Keratinocyte (primary cell): ENCODE measurements around the gene AARS2. TPM values are rescaled to one million over a fixed set of nuclear protein-coding genes. Genes with fewer than 3 reads are reported as not detected.

Experiments used
- DNase-seq: peaks from one replicate; pipeline ENCODE4 v3.0.0-alpha.2; 2011; ENCODE audit warnings: low read depth, missing footprints, low spot score
- FAIRE-seq: peaks from 2 replicates; lab custom pipeline; 2011; peaks lifted over from hg19 to GRCh38; lab: Jason Lieb, UNC
- H2AFZ ChIP-seq: 2 replicates; pipeline ENCODE4 v1.6.0; 2012; ENCODE audit warnings: low read length, control low read depth, inconsistent platforms; ENCODE audit not compliant: control insufficient read depth
- H3K27ac ChIP-seq: 2 replicates; pipeline ENCODE4 v1.5.1; 2011; ENCODE audit warnings: low read length; ENCODE audit not compliant: control insufficient read depth, insufficient read depth
- H3K27me3 ChIP-seq: 3 replicates; pipeline ENCODE4 v1.6.0; 2011; ENCODE audit warnings: low read length; ENCODE audit not compliant: control insufficient read depth, insufficient read depth; ENCODE audit errors: extremely low read depth
- H3K36me3 ChIP-seq, 2 experiments: 2 replicates in 1 of 2; 3 replicates in 1 of 2; pipeline ENCODE4 v1.5.1; 2011; ENCODE audit warnings: low read length in 2 of 2, mild to moderate bottlenecking in 1 of 2; ENCODE audit not compliant: control insufficient read depth in 2 of 2, insufficient read depth in 2 of 2; ENCODE audit errors: extremely low read depth in 1 of 2
- H3K4me1 ChIP-seq: 3 replicates; pipeline ENCODE4 v1.5.1; 2011; ENCODE audit warnings: low read length; ENCODE audit not compliant: control insufficient read depth, insufficient read depth; ENCODE audit errors: extremely low read depth
- H3K4me2 ChIP-seq: 3 replicates; pipeline ENCODE4 v1.6.0; 2011; ENCODE audit warnings: low read depth, low read length; ENCODE audit not compliant: control insufficient read depth, insufficient read depth; ENCODE audit errors: extremely low read depth
- H3K4me3 ChIP-seq, 3 experiments: fragments of 200-600 bp in 1 of 3; sonication (generic) in 1 of 3; 2 replicates in 2 of 3; 3 replicates in 1 of 3; pipeline ENCODE4 v1.5.1; 2011 to 2016; ENCODE audit warnings: low read length in 3 of 3, mild to moderate bottlenecking in 3 of 3, control low read depth in 2 of 3, inconsistent platforms in 1 of 3, low read depth in 1 of 3, mixed read lengths in 1 of 3, mixed run types in 1 of 3, moderate library complexity in 1 of 3; ENCODE audit not compliant: control insufficient read depth in 2 of 3, insufficient read depth in 2 of 3; ENCODE audit errors: extremely low read depth in 1 of 3
- H3K79me2 ChIP-seq: 2 replicates; pipeline ENCODE4 v1.6.0; 2012; ENCODE audit warnings: low read length; ENCODE audit not compliant: control insufficient read depth, insufficient read depth
- H3K9ac ChIP-seq: 3 replicates; pipeline ENCODE4 v1.6.0; 2011; ENCODE audit warnings: low read length; ENCODE audit not compliant: control insufficient read depth, insufficient read depth; ENCODE audit errors: extremely low read depth
- H3K9me1 ChIP-seq: 3 replicates; pipeline ENCODE4 v1.6.0; 2011; ENCODE audit warnings: low read length; ENCODE audit not compliant: control insufficient read depth, insufficient read depth; ENCODE audit errors: extremely low read depth
- H3K9me3 ChIP-seq: 2 replicates; pipeline ENCODE4 v1.5.1; 2012; ENCODE audit warnings: low read depth, low read length; ENCODE audit not compliant: control insufficient read depth
- H4K20me1 ChIP-seq: 3 replicates; pipeline ENCODE4 v1.6.0; 2011; ENCODE audit warnings: low read length; ENCODE audit not compliant: control insufficient read depth, insufficient read depth; ENCODE audit errors: extremely low read depth
- CTCF ChIP-seq, 3 experiments: IDR thresholded peaks in 1 of 3; conservative IDR thresholded peaks in 1 of 3; optimal IDR thresholded peaks in 1 of 3; 2 replicates in 2 of 3; 3 replicates in 1 of 3; pipeline versions ENCODE3 to v1.5.1; 2011; ENCODE audit warnings: low read length in 3 of 3, mild to moderate bottlenecking in 3 of 3, moderate library complexity in 2 of 3, control low read depth in 1 of 3, inconsistent platforms in 1 of 3; ENCODE audit not compliant: insufficient read depth in 2 of 3; ENCODE audit errors: extremely low read depth in 1 of 3
- EZH2 ChIP-seq: IDR thresholded peaks from one replicate; pipeline ENCODE4 v1.6.1; 2012; ENCODE audit warnings: inconsistent platforms, mild to moderate bottlenecking, low read length, moderate library complexity
- dilution Hi-C: fragments of 300-500 bp; cut with MboI; formaldehyde crosslinking; loops from one replicate; pipeline ENCODE4 v1.7.0; 2020; ENCODE audit warnings: low sequenced_read_pairs; ENCODE audit not compliant: extremely low pct_ligation_motif_present
- polyA plus RNA-seq, 5 experiments: library from polyadenylated mRNA; depleted of rRNA in 3 of 5; stranded (reverse) in 3 of 5; stranded (forward) in 1 of 5; unstranded in 1 of 5; fragments of >200 nt; gene quantifications; 1 replicate in 1 of 5; 2 replicates in 3 of 5; 3 replicates in 1 of 5; pipeline versions ENCODE4 v1.2.1 to v1.2.3, GENCODE V29; 2011 to 2012; ENCODE audit warnings: missing spikeins in 2 of 5, low read depth in 1 of 5, low replicate concordance in 1 of 5

AARS2 gene
- polyA plus RNA-seq, 1 donor (not counting 4 experiments of a cell fraction or from before 2014, with no cell fraction given): 5.8 TPM

GRCh38 chr6:44257753-44258324 is 55.3 kb downstream of the AARS2 start:
- TF ChIP-seq CTCF (optimal IDR thresholded peaks at IDR 0.05 in 1 of 3, IDR thresholded peaks at IDR 0.05 in 1 of 3, conservative IDR thresholded peaks at IDR 0.05 in 1 of 3; ENCODE audit: extremely low read depth in 1 of 3, insufficient read depth in 2 of 3, low read length in 3 of 3): no peak
- TF ChIP-seq EZH2: no peak
- peaks cover 35% of the 10 kb centered on the region for H4K20me1 ChIP-seq
- H3K4me1 ChIP-seq: peaks cover 25% of the 10 kb centered on the region
- no peaks in the 10 kb centered on the region for H3K27me3 ChIP-seq
- peak overlapping the region; percentile 37 for H3K4me2 ChIP-seq
- peaks cover 33% of the 10 kb centered on the region for H3K79me2 ChIP-seq
- no peaks in the 10 kb centered on the region for H3K9me3 ChIP-seq
- H3K36me3 ChIP-seq: peaks cover 32 to 50% of the 10 kb centered on the region in 2 experiments
- dilution Hi-C loops: no loop called here
- peak overlapping the region in 2 of 3 experiments; percentile 18 to 94 for H3K4me3 ChIP-seq
- H3K9ac ChIP-seq: peak overlapping the region; percentile 4
- peaks cover 2% of the 10 kb centered on the region for H3K9me1 ChIP-seq
- H3K27ac ChIP-seq: peak overlapping the region; percentile 4
- H2AFZ ChIP-seq: peak overlapping the region; percentile 14
- FAIRE-seq (no peak), DNase-seq (no peak)

DNA sequence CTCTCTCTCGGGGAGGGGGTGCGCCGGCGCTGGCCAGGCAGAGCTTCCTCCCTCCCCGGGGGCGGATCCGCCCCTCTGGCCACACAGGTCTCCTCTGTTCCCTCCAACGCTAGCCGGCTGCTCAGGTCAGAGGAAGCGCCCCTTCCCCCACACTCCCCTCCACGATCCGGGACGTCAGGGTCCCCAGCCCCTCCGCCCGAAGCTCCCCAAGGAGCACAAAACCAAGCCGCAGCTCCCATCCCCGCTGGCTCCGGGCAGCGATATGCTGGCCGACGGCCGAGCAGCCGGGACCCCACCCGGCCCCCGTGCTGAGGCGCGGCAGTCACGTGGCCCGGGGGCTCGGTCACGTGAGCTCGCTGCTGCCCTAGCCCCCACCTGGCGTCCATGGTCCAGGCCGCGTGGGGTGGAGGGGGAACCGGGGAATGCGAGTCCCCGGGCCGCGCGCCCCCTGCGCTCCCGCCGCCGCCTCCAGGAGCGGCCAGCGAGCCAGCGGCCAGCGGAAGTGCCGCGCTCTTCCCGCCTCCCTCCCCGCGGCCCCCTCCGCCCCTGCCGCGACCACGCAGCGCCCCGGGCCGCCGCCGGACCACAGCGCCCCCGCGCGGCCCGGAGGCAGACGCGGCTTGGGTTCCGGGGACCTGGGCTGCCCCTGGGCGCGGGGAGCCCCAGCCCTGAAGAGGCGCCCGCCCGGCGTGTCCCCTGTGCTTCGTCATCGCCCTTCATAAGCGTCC is 56.0 kb downstream of the AARS2 start, which contains the start of gene SLC35B2:
Gene SLC35B2, minus strand, starts transcription at position 504 of the 728 bp plus-strand sequence. Its CDS starts 118 bp downstream, at position 386.
- dilution Hi-C loops: no loop called here

More for the DNA sequence above, 56.0 kb downstream of the AARS2 start, which contains the start of gene SLC35B2:
- Histone ChIP-seq H3K9me1 (peaks cover 2% of the 10 kb centered on the region), H4K20me1 (peaks cover 41% of the 10 kb centered on the region), H3K9ac (peak within 1 kb of the TSS; percentile 92), H3K27me3 (no peaks in the 10 kb centered on the region), H3K27ac (peak within 1 kb of the TSS; percentile 73), H3K4me2 (peak within 1 kb of the TSS; percentile 98), H2AFZ (peak within 1 kb of the TSS; percentile 44), H3K79me2 (peaks cover 29% of the 10 kb centered on the region), H3K4me3 (peak within 1 kb of the TSS; percentile 81 to 94 (median 90)), H3K36me3 (peaks cover 35 to 48% of the 10 kb centered on the region in 2 experiments), H3K9me3 (no peaks in the 10 kb centered on the region), H3K4me1 (peaks cover 19% of the 10 kb centered on the region)
- no peak for FAIRE-seq
- no peak for DNase-seq
- no peak for TF ChIP-seq EZH2
- TF ChIP-seq CTCF (optimal IDR thresholded peaks at IDR 0.05 in 1 of 3, IDR thresholded peaks at IDR 0.05 in 1 of 3, conservative IDR thresholded peaks at IDR 0.05 in 1 of 3; ENCODE audit: extremely low read depth in 1 of 3, insufficient read depth in 2 of 3, low read length in 3 of 3): peak in 2 of 3 experiments; percentile 48 to 79
